ENCODE results near the gene TRIM44.

GRCh38 chr11:35689081-35689996 lies 26.8 kb downstream of the TRIM44 start:
- TF ChIP-seq, protein P1, sequence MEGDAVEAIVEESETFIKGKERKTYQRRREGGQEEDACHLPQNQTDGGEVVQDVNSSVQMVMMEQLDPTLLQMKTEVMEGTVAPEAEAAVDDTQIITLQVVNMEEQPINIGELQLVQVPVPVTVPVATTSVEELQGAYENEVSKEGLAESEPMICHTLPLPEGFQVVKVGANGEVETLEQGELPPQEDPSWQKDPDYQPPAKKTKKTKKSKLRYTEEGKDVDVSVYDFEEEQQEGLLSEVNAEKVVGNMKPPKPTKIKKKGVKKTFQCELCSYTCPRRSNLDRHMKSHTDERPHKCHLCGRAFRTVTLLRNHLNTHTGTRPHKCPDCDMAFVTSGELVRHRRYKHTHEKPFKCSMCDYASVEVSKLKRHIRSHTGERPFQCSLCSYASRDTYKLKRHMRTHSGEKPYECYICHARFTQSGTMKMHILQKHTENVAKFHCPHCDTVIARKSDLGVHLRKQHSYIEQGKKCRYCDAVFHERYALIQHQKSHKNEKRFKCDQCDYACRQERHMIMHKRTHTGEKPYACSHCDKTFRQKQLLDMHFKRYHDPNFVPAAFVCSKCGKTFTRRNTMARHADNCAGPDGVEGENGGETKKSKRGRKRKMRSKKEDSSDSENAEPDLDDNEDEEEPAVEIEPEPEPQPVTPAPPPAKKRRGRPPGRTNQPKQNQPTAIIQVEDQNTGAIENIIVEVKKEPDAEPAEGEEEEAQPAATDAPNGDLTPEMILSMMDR (optimal IDR thresholded peaks at IDR 0.05 in 1 of 3, IDR thresholded peaks at IDR 0.05 in 1 of 3, conservative IDR thresholded peaks at IDR 0.05 in 1 of 3; ENCODE audit: extremely low read depth in 1 of 3, insufficient read depth in 2 of 3, low read length in 3 of 3), result no peak
- no peak for TF ChIP-seq EZH2 (IDR thresholded peaks at IDR 0.05; ENCODE audit: low read length)
